ENCODE results near the gene ACOXL.

DNA sequence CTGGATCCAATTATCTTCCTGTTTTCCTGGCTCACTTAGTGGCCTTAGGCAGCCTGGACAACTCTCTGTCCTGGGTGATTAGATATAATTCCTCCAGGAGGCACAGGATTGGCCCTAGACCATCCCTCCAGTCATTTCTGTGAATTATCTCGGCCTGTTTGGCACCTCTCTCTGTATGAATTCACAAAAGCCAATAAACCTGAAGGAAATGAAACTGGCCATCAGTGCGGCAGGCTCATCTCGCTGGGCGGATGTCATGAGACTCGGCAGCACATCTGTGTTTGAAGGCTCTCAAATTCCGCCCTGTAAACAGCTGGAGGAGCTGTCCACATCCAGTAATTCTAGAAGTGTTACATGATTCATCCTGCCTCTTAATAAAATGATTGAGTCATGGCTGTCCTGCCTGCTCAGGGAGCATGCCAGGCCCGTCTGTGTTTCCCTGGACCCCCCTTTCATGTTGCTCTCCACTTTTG is 38.6 kb downstream of the ACOXL start:
- TF ChIP-seq CTCF (IDR thresholded peaks at IDR 0.05), result no peak
- TF ChIP-seq POLR2A (IDR thresholded peaks at IDR 0.05), result no peak

Data from body of pancreas (tissue), 4 donors.